Uterus (tissue), 2 donors: ENCODE data around the gene JMJD8.

Source experiments
- CTCF ChIP-seq, 4 experiments: fragments of 200-600 bp in 2 of 4; fragments of 450-650 bp in 2 of 4; sonication (generic) in 2 of 4; IDR thresholded peaks; one replicate each; pipeline ENCODE4 v1.5.1; 2016 to 2019; ENCODE audit warnings: antibody characterized with exemption in 4 of 4, mild to moderate bottlenecking in 2 of 4, moderate library complexity in 1 of 4
- POLR2A ChIP-seq, 2 donors: fragments of 450-650 bp; IDR thresholded peaks; one replicate each; pipeline ENCODE4 v1.6.1; 2016; ENCODE audit warnings: antibody characterized with exemption in 2 of 2, mild to moderate bottlenecking in 1 of 2, moderate library complexity in 1 of 2

- TF ChIP-seq CTCF (IDR thresholded peaks at IDR 0.05), result no peak
- TF ChIP-seq POLR2A (IDR thresholded peaks at IDR 0.05), result no peak
These were observed 33.5 kb upstream of the JMJD8 start for GRCh38 chr16:717450-718245.
